Activated T-cell treated with anti-CD3 and anti-CD28 coated beads, Interleukin-2, amount 50 U/mL, for 4 hours (primary cell): ENCODE data around the gene TBX21. TPM values are rescaled to one million over a fixed set of nuclear protein-coding genes. Genes with fewer than 3 reads are reported as not detected.
A peak's percentile ranks its signal among the peaks of the same experiment; 100 is the strongest.

Source experiments
- ATAC-seq, 2 donors: fragments of 200-7000 bp; cut with Tn5 transposase; one replicate each; pipeline ENCODE4 v1.10.0; 2021
- DNase-seq: peaks from one replicate; pipeline ENCODE4 v3.0.0-alpha.2; 2020
- H3K27me3 Mint-ChIP-seq: one replicate; pipeline ENCODE4 v1.8.0; 2021; ENCODE audit warnings: low read depth, mixed read lengths
- H3K36me3 Mint-ChIP-seq: one replicate; pipeline ENCODE4 v1.8.0; 2022; ENCODE audit warnings: mixed read lengths; ENCODE audit not compliant: insufficient read depth
- H3K4me1 Mint-ChIP-seq: one replicate; pipeline ENCODE4 v1.8.0; 2021; ENCODE audit warnings: low read depth, mixed read lengths
- H3K4me3 Mint-ChIP-seq: one replicate; pipeline ENCODE4 v1.8.0; 2021; ENCODE audit warnings: mild to moderate bottlenecking, moderate library complexity, mixed read lengths
- H3K9me3 Mint-ChIP-seq: one replicate; pipeline ENCODE4 v1.8.0; 2021; ENCODE audit warnings: mixed read lengths
- total RNA-seq, 3 donors: library from RNA; stranded (reverse); gene quantifications; one replicate each; pipeline ENCODE4 v1.2.1, GENCODE V29; 2021

Gene TBX21, protein sequence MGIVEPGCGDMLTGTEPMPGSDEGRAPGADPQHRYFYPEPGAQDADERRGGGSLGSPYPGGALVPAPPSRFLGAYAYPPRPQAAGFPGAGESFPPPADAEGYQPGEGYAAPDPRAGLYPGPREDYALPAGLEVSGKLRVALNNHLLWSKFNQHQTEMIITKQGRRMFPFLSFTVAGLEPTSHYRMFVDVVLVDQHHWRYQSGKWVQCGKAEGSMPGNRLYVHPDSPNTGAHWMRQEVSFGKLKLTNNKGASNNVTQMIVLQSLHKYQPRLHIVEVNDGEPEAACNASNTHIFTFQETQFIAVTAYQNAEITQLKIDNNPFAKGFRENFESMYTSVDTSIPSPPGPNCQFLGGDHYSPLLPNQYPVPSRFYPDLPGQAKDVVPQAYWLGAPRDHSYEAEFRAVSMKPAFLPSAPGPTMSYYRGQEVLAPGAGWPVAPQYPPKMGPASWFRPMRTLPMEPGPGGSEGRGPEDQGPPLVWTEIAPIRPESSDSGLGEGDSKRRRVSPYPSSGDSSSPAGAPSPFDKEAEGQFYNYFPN
- 100 to 1,000 TPM in 2 of 3 donors, 10 to 100 TPM in 1; 77.8 to 111 (median 101) TPM for total RNA-seq

DNA sequence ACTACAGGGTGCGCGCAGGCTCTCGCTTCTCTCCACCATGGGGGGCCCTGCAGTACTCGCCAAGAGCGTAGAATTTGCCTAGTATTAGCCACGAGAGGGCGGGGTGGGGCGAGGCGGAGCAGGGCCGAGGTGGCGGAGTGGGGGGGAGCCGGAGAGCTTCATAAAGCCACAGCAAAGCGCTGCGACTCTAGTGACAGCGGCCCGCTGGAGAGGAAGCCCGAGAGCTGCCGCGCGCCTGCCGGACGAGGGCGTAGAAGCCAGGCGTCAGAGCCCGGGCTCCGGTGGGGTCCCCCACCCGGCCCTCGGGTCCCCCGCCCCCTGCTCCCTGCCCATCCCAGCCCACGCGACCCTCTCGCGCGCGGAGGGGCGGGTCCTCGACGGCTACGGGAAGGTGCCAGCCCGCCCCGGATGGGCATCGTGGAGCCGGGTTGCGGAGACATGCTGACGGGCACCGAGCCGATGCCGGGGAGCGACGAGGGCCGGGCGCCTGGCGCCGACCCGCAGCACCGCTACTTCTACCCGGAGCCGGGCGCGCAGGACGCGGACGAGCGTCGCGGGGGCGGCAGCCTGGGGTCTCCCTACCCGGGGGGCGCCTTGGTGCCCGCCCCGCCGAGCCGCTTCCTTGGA is at the start of gene TBX21:
Gene TBX21 (plus strand): TSS at position 190 of the 627 bp plus-strand sequence. CDS start 219 bp downstream, at position 409.
- Mint-ChIP-seq H3K27me3 (no peaks in the 10 kb centered on the region), H3K9me3 (no peaks in the 10 kb centered on the region), H3K4me1 (peaks cover 60% of the 10 kb centered on the region), H3K4me3 (peak within 1 kb of the TSS; percentile 97), H3K36me3 (peaks cover 36% of the 10 kb centered on the region)
- DNase-seq (peak; percentile 92), ATAC-seq (peak; percentile 85 to 90)

DNA sequence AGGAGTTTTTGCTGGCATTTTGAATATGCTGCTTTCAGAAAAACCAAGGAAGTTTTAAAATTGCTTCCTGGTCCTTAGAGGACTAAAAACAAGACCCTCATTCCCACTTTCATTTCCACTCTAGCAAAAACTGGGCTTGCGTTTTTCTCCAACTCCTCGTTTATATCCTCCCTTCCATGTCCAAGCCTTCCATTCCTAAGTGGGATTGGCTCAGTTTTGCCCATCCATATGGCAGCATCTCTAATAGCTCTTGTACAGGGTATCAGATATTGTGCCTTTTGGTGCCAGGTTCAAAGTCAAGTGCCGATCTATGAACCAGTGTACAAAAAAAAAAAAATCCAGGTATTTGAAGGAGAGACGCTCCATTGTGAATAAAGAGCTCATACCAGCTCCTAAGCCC is 49.0 kb upstream of the TBX21 start:
- H3K9me3 Mint-ChIP-seq: no peaks in the 10 kb centered on the region
- H3K4me3 Mint-ChIP-seq: no peak overlapping the region
- peaks cover 5% of the 10 kb centered on the region for H3K4me1 Mint-ChIP-seq
- no peaks in the 10 kb centered on the region for H3K27me3 Mint-ChIP-seq
- no peak for DNase-seq
- ATAC-seq: no peak
- peaks cover 48% of the 10 kb centered on the region for H3K36me3 Mint-ChIP-seq

DNA sequence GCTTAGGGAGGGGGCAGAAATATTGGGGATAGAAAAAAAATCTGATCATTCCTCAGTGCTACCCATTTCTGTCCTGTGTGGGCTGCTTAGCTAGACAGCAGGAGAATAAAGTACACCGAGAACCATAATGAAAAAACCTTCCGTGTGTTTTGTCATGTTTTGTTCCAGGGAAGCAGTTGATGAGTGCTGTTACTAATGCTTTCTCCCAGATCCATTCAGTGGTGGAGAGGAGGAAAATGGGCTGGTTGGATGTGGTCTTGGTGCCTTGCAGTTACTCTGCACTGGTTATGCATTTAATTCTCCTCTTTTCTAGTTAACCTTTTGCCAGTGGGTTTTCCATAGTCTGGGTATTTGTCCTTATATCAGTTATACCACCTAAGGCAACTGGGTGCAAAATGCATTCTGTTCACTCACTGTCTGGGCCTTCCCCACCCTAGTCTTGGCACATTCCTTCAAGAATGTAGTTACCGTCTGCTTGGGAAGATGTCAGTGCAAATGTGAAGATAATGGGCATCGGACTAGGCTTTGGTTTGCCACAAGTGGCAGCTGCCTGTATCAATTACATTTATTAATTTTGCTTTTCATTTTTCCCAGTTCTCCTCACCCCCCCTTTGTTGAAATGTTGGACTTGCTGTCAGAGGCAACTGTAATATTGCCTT is 48.4 kb upstream of the TBX21 start:
- H3K4me1 Mint-ChIP-seq: peaks cover 5% of the 10 kb centered on the region
- H3K4me3 Mint-ChIP-seq: no peak overlapping the region
- no peak for ATAC-seq
- no peaks in the 10 kb centered on the region for H3K9me3 Mint-ChIP-seq
- no peaks in the 10 kb centered on the region for H3K27me3 Mint-ChIP-seq
- peaks cover 48% of the 10 kb centered on the region for H3K36me3 Mint-ChIP-seq
- no peak for DNase-seq

DNA sequence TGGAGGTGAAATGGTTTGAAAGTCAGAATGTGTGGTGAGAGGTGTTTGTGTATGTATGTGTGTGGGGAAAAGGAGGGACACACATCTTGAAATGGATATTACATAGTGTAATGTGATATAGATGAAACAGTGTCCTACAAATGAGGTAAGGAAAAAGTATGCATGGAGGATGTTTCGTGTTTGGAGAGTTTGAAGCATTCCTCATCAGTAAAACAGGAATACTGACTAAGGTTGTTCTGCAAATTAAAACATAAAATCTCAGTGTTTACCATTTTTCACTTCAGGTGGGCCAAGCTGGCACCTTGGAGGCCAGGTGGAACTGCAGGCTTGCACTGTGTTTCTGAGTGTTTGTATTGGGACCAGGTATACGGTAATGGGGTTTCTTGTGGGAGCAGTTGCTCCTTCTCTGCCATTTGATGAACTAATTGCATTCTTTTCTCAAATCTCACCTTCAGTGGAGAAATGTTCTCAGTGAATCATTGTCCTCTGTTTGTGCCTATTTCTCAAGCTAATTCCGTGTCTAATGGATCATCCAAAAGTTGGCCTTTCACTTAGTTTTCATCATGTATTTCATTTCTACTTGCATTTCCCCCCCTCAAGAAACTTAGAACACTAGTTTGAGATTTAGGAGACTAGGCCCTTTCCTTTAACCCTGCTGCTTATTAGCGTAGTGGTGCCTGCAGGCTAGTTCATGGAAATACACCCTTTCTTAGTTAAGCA is 47.3 kb upstream of the TBX21 start:
- DNase-seq (no peak), ATAC-seq (no peak)
- no peaks in the 10 kb centered on the region for H3K9me3 Mint-ChIP-seq
- H3K27me3 Mint-ChIP-seq: no peaks in the 10 kb centered on the region
- H3K4me1 Mint-ChIP-seq: peaks cover 11% of the 10 kb centered on the region
- peaks cover 38% of the 10 kb centered on the region for H3K36me3 Mint-ChIP-seq
- H3K4me3 Mint-ChIP-seq: no peak overlapping the region

DNA sequence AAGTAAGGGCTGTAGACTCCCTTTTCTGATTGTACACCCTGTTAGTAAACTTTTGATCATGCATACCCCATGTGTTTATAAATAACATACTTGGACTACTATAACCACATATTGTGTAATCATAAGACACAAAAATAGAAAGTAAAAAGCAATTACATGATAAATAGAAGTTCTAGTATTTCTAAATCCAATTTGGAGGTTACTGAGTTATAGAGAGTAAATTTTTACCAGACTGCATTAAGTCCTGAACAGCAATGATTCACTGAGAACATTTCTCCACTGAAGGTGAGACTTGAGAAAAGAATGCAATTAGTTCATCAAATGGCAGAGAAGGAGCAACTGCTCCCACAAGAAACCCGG is 46.8 kb upstream of the TBX21 start:
- no peak for DNase-seq
- no peak overlapping the region for H3K4me3 Mint-ChIP-seq
- no peaks in the 10 kb centered on the region for H3K9me3 Mint-ChIP-seq
- H3K4me1 Mint-ChIP-seq: peaks cover 11% of the 10 kb centered on the region
- ATAC-seq: no peak
- no peaks in the 10 kb centered on the region for H3K27me3 Mint-ChIP-seq
- H3K36me3 Mint-ChIP-seq: peaks cover 37% of the 10 kb centered on the region

DNA sequence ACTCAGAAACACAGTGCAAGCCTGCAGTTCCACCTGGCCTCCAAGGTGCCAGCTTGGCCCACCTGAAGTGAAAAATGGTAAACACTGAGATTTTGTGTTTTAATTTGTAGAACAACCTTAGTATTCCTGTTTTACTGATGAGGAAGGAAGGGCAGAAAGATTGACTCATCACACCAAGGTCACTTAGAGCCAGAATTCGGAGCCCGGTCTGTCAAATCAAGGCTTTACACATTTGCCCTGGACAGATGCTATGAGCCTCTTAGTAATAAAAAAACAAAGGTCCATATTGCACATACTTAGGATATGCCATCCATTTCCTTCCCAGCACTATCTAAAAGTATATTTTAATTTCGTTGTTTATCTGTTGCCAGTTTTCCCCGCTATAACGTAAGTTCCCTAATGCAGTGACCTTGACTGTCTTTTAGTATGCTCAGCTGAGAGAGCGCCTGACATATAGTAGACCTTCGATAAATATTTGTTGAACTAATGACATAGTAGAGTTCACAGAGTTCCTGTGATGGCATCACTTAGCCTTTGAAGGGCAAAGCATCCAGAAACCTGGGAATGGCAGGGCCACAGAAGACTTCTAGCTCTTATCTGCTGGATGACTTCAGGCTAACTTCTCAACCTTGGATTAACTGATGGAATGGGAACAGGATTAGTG is 46.2 kb upstream of the TBX21 start:
- Mint-ChIP-seq H3K27me3 (no peaks in the 10 kb centered on the region), H3K4me3 (no peak overlapping the region), H3K36me3 (peaks cover 37% of the 10 kb centered on the region), H3K9me3 (no peaks in the 10 kb centered on the region), H3K4me1 (peaks cover 12% of the 10 kb centered on the region)
- ATAC-seq (no peak), DNase-seq (no peak)

DNA sequence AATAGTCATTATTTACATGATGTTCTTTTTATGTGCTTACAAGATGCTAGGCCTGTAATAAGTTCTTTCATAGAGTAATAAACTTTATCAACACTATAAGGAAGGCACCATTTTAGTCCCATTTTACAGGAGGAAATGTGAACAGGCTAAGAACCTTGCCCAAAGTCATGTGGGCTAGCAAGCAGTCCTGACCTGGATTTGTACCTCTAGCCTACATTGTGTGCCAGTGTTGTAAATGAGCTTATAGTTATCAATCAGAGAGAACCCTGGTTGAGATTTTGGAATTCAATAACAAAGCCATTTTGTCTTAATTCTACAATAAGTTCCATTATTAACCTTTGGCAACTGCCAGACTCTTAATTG is 45.7 kb upstream of the TBX21 start:
- no peaks in the 10 kb centered on the region for H3K9me3 Mint-ChIP-seq
- no peaks in the 10 kb centered on the region for H3K27me3 Mint-ChIP-seq
- peaks cover 17% of the 10 kb centered on the region for H3K4me1 Mint-ChIP-seq
- H3K36me3 Mint-ChIP-seq: peaks cover 32% of the 10 kb centered on the region
- H3K4me3 Mint-ChIP-seq: no peak overlapping the region
- ATAC-seq (no peak), DNase-seq (no peak)

DNA sequence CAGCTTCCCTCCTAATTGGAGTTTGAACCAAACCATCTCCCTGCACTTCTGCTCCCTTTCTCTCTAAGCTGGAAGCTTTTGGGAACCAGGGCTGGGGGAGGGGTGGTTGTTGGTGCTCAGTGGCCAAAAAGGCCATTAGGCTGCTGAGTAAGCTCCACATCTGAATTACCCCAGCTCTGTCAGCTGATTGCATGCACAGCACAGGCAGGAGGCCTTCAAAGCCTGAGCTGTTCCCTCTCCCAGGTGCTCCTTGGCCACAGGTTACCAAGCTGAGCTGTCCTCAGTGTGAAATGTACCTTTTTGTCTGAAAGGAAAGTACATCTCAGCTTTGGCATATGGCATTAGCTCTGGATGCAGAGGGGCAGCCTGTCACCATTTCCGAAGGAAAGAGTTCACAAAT is 45.3 kb upstream of the TBX21 start:
- Mint-ChIP-seq H3K4me1 (peaks cover 20% of the 10 kb centered on the region), H3K9me3 (no peaks in the 10 kb centered on the region), H3K27me3 (no peaks in the 10 kb centered on the region), H3K36me3 (peaks cover 27% of the 10 kb centered on the region), H3K4me3 (no peak overlapping the region)
- no peak for DNase-seq
- no peak for ATAC-seq

DNA sequence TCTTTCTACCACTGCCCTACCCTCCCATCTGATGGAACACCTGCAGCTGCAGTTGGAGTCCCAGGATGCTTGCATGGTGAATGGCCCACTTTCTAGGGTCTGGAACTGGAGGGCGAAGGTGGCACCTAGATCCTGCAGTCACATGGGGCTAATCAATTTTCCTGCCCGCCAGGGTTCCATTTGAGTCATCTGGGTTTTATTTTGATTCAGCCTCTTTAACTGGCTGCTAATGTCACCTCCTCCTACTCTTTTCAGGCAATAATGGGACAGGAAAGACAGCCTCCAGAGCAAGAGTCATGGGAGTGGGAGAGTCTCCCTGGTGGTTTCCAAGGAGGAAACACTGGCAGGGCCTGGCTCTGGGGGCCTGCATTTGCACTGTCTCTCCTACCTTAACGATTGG is 42.9 kb upstream of the TBX21 start:
- DNase-seq: no peak
- Mint-ChIP-seq H3K4me1 (peaks cover 30% of the 10 kb centered on the region), H3K36me3 (peaks cover 13% of the 10 kb centered on the region), H3K27me3 (no peaks in the 10 kb centered on the region), H3K4me3 (no peak overlapping the region), H3K9me3 (no peaks in the 10 kb centered on the region)
- no peak for ATAC-seq

DNA sequence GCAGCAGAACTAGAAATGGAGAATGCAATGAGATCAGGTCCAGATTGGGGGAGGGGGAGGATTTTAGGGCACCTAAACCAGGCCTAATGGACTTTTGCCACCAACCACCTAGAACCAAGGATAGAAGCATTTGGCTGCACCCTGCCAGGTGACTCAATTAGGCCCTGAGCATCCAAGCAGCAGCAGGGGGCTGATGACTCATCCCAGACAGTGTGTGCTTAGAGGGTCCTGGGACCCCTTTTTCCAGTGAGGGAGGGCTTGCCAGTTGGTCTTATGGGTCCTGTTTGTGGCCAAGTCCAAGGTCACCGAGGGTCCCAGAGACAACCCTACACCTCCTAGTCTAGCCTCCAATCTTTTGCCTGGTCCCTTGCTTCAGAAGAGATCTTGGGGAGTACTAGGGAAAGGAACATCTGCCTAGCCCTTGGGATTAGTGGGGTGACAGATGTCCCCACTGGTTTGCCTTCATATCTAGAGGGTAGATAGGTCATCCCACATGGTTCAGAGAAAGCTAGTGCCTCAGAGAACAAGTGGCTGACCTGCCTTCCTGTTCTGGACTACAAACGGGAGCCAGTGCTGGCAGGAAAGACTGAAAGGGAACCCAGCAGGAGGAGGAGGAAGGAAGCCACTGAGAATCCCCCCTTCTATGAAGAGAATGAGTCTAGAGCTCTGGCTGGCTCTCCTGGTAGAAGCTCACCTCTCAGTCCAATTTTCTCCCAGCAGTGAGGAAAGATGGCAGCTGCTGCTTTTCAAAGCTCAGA is 40.7 kb upstream of the TBX21 start:
- peaks cover 47% of the 10 kb centered on the region for H3K4me1 Mint-ChIP-seq
- no peak for ATAC-seq
- no peaks in the 10 kb centered on the region for H3K27me3 Mint-ChIP-seq

DNA sequence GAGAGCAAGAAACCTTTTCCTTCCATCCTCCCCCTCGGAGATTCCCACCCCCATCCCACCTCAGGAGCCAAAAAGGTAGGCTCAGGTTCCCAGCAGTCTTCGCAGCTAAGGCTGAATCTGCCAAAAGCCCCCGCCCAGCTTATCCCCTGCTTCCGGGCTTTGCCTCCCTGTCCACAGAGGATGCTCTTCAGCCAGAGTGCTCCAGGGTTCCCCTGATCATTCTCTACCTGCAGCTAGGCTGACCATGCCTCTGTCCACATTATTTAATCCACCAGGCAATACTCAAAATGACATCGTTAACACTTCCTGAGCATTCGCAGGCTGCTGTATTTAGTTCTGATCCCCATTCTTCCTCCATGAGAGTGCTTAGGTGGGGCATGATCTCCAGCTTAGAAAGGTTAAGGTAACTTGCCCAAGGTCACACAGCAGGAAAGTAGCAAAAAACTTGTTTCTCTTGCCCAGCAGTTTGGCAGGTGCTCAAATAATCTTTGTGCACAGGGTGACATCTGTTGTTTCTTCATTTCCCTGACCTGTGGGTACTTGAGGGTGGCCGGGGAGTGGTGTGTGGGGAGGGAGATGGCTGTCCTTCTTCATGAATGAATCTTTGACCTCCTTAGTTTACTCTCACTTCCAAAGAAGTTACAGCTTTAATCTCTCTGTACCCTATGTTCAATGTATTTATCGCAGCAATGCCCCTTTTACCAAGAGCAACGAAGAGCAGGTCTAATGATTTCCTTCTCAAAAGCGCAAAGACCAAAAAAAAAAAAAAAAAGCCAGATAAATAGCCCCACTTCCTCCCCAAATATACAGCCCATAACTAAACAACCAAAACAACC is 39.9 kb upstream of the TBX21 start:
- peaks cover 5% of the 10 kb centered on the region for H3K36me3 Mint-ChIP-seq
- H3K27me3 Mint-ChIP-seq: no peaks in the 10 kb centered on the region
- DNase-seq (no peak), ATAC-seq (no peak)
- H3K4me3 Mint-ChIP-seq: peak overlapping the region; percentile 95
- peaks cover 53% of the 10 kb centered on the region for H3K4me1 Mint-ChIP-seq
- H3K9me3 Mint-ChIP-seq: no peaks in the 10 kb centered on the region

More for the DNA sequence above, 40.7 kb upstream of the TBX21 start:
- H3K4me3 Mint-ChIP-seq: peak overlapping the region; percentile 95
- DNase-seq: no peak
- H3K36me3 Mint-ChIP-seq: peaks cover 5% of the 10 kb centered on the region
- no peaks in the 10 kb centered on the region for H3K9me3 Mint-ChIP-seq

DNA sequence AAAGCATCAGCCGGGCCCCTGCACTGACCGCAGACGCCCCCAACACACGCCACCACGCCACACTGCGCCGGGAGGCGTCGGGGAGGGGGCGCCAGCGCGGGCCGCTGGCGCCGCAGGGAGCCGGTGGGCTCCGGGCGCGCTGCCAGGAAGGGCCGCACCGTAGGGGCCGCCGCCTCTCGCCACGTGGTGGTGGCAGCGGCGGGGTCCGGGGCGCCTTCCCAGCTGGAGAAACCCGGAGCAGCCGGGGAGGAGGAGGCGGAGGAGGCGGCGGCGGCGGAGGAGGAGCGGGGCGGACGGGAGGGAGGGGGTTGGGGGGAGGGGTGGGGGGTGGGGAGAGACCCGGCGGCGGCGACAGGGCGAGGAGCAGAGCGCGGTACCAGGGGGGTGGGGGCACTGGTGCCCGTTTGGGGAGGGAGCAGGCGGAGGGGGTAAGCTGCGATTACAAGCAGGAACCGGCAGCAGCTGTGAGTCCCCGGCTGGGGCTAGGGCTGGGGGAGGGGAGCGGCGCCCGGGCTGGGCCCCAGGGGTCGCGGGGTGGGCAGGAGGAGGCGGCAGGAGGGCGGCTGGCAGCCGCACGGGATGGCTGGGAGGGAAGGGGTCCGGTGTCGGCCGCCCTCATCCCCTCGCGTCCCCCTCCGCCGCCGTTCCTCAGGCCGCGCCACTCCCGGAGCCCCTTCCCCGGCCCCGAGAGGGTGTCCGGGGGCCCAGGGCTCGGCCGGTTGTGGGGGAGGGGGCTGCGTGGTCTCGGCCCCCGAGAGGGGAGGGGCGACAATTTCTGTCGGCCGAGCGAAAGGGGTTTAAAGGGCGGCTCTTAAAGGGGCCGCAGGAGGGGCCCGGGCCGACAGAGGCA is 39.1 kb upstream of the TBX21 start, which contains the start of gene TBKBP1:
Gene TBKBP1 (plus strand): TSS at position 431 of the 850 bp plus-strand sequence. CDS start 1,952 bp downstream, outside the sequence.
- DNase-seq (peak; percentile 63), ATAC-seq (peak; percentile 47 to 53)
- no peaks in the 10 kb centered on the region for H3K27me3 Mint-ChIP-seq
- peak within 1 kb of the TSS; percentile 95 for H3K4me3 Mint-ChIP-seq
- H3K9me3 Mint-ChIP-seq: no peaks in the 10 kb centered on the region
- peaks cover 5% of the 10 kb centered on the region for H3K36me3 Mint-ChIP-seq
- H3K4me1 Mint-ChIP-seq: peaks cover 61% of the 10 kb centered on the region
